ENCODE measurements around the gene WWOX. TPM values are rescaled to one million over a fixed set of nuclear protein-coding genes. Genes with fewer than 3 reads are reported as not detected.

Gene WWOX
- polyA plus RNA-seq, 1 donor (not counting 4 experiments of a cell fraction or from before 2014, with no cell fraction given): 5.1 TPM

- DNase-seq (ENCODE audit: low read depth, low spot score): no peak
- no peak overlapping the region for H2AFZ ChIP-seq (ENCODE audit: control insufficient read depth, low read length)
- H4K20me1 ChIP-seq (ENCODE audit: control insufficient read depth, extremely low read depth, insufficient read depth, low read length): no peaks in the 10 kb centered on the region
- no peaks in the 10 kb centered on the region for H3K9me1 ChIP-seq (ENCODE audit: control insufficient read depth, extremely low read depth, insufficient read depth, low read length)
- H3K4me3 ChIP-seq (ENCODE audit: control insufficient read depth in 2 of 3, extremely low read depth in 1 of 3, insufficient read depth in 2 of 3, low read depth in 1 of 3, low read length in 3 of 3): no peak overlapping the region
- no peak for TF ChIP-seq EZH2 (IDR thresholded peaks at IDR 0.05; ENCODE audit: low read length)
- TF ChIP-seq, protein P1, sequence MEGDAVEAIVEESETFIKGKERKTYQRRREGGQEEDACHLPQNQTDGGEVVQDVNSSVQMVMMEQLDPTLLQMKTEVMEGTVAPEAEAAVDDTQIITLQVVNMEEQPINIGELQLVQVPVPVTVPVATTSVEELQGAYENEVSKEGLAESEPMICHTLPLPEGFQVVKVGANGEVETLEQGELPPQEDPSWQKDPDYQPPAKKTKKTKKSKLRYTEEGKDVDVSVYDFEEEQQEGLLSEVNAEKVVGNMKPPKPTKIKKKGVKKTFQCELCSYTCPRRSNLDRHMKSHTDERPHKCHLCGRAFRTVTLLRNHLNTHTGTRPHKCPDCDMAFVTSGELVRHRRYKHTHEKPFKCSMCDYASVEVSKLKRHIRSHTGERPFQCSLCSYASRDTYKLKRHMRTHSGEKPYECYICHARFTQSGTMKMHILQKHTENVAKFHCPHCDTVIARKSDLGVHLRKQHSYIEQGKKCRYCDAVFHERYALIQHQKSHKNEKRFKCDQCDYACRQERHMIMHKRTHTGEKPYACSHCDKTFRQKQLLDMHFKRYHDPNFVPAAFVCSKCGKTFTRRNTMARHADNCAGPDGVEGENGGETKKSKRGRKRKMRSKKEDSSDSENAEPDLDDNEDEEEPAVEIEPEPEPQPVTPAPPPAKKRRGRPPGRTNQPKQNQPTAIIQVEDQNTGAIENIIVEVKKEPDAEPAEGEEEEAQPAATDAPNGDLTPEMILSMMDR (optimal IDR thresholded peaks at IDR 0.05 in 1 of 3, IDR thresholded peaks at IDR 0.05 in 1 of 3, conservative IDR thresholded peaks at IDR 0.05 in 1 of 3; ENCODE audit: extremely low read depth in 1 of 3, insufficient read depth in 2 of 3, low read length in 3 of 3): no peak
- no peaks in the 10 kb centered on the region for H3K36me3 ChIP-seq (ENCODE audit: control insufficient read depth in 2 of 2, extremely low read depth in 1 of 2, insufficient read depth in 2 of 2, low read length in 2 of 2)
- H3K9ac ChIP-seq (ENCODE audit: control insufficient read depth, extremely low read depth, insufficient read depth, low read length): no peak overlapping the region
- no peak overlapping the region for H3K27ac ChIP-seq (ENCODE audit: control insufficient read depth, insufficient read depth, low read length)
- dilution Hi-C loops (cut with MboI; ENCODE audit: extremely low pct_ligation_motif_present, low sequenced_read_pairs): no loop called here
- H3K9me3 ChIP-seq (ENCODE audit: control insufficient read depth, low read depth, low read length): peaks cover 6% of the 10 kb centered on the region
- no peaks in the 10 kb centered on the region for H3K4me1 ChIP-seq (ENCODE audit: control insufficient read depth, extremely low read depth, insufficient read depth, low read length)
- H3K27me3 ChIP-seq (ENCODE audit: control insufficient read depth, extremely low read depth, insufficient read depth, low read length): no peaks in the 10 kb centered on the region
- H3K4me2 ChIP-seq (ENCODE audit: control insufficient read depth, extremely low read depth, insufficient read depth, low read depth, low read length): no peak overlapping the region
- no peaks in the 10 kb centered on the region for H3K79me2 ChIP-seq (ENCODE audit: control insufficient read depth, insufficient read depth, low read length)
- FAIRE-seq: no peak
These were observed 77.8 kb downstream of the WWOX start for GRCh38 chr16:78177218-78177617.

DNA sequence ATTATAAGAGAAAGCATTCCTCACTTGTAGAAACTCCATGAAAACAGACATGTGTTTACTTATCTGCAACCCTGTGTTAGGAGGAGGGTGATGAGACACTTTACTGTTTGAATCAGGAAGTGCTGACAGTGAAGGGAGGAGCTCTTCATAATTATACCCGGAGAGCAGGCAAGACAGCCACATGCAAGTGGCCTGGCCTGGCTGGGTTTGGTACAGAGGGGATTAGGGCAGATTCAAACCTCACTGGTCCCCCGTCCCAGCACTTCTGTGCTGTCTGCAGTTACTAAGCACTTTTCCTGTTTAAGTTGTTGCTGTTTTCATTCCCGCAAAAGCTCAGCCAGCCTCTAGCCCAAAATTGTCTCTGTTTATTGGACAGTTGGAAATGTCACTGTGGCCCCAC, 78.5 kb downstream of the WWOX start:
- no peak overlapping the region for H3K4me2 ChIP-seq (ENCODE audit: control insufficient read depth, extremely low read depth, insufficient read depth, low read depth, low read length)
- dilution Hi-C loops (cut with MboI; ENCODE audit: extremely low pct_ligation_motif_present, low sequenced_read_pairs): no loop called here
- FAIRE-seq: no peak

More for the DNA sequence above, 78.5 kb downstream of the WWOX start:
- H4K20me1 ChIP-seq (ENCODE audit: control insufficient read depth, extremely low read depth, insufficient read depth, low read length): no peaks in the 10 kb centered on the region
- no peaks in the 10 kb centered on the region for H3K27me3 ChIP-seq (ENCODE audit: control insufficient read depth, extremely low read depth, insufficient read depth, low read length)
- peaks cover 6% of the 10 kb centered on the region for H3K9me3 ChIP-seq (ENCODE audit: control insufficient read depth, low read depth, low read length)
- no peaks in the 10 kb centered on the region for H3K9me1 ChIP-seq (ENCODE audit: control insufficient read depth, extremely low read depth, insufficient read depth, low read length)
- no peak overlapping the region for H2AFZ ChIP-seq (ENCODE audit: control insufficient read depth, low read length)
- TF ChIP-seq EZH2 (IDR thresholded peaks at IDR 0.05; ENCODE audit: low read length): no peak
- TF ChIP-seq, protein P1 (optimal IDR thresholded peaks at IDR 0.05 in 1 of 3, IDR thresholded peaks at IDR 0.05 in 1 of 3, conservative IDR thresholded peaks at IDR 0.05 in 1 of 3; ENCODE audit: extremely low read depth in 1 of 3, insufficient read depth in 2 of 3, low read length in 3 of 3): no peak
- no peaks in the 10 kb centered on the region for H3K4me1 ChIP-seq (ENCODE audit: control insufficient read depth, extremely low read depth, insufficient read depth, low read length)
- DNase-seq (ENCODE audit: low read depth, low spot score): no peak
- no peaks in the 10 kb centered on the region for H3K36me3 ChIP-seq (ENCODE audit: control insufficient read depth in 2 of 2, extremely low read depth in 1 of 2, insufficient read depth in 2 of 2, low read length in 2 of 2)
- H3K79me2 ChIP-seq (ENCODE audit: control insufficient read depth, insufficient read depth, low read length): no peaks in the 10 kb centered on the region
- no peak overlapping the region for H3K9ac ChIP-seq (ENCODE audit: control insufficient read depth, extremely low read depth, insufficient read depth, low read length)
- H3K4me3 ChIP-seq (ENCODE audit: control insufficient read depth in 2 of 3, extremely low read depth in 1 of 3, insufficient read depth in 2 of 3, low read depth in 1 of 3, low read length in 3 of 3): no peak overlapping the region
- no peak overlapping the region for H3K27ac ChIP-seq (ENCODE audit: control insufficient read depth, insufficient read depth, low read length)

Measured in keratinocyte (primary cell).